Heart left ventricle (tissue), 13 donors: ENCODE data around the gene SPSB4.

Source experiments
- CTCF ChIP-seq, 12 donors: fragments of 200-600 bp; sonication (generic) in 4 of 12; IDR thresholded peaks; one replicate each; pipeline versions ENCODE4 v1.5.0 to v1.8.0; 2018 to 2022; ENCODE audit warnings: antibody characterized with exemption in 12 of 12, mild to moderate bottlenecking in 5 of 12
- POLR2A ChIP-seq, 2 donors: fragments of 450-650 bp; IDR thresholded peaks; one replicate each; pipeline ENCODE4 v1.6.1; 2017; ENCODE audit warnings: antibody characterized with exemption in 2 of 2, mild to moderate bottlenecking in 2 of 2, moderate library complexity in 2 of 2
- donor health status: ischemic (EF 13 %, LVEDD 7.1; RV severe dilation, severe dysfunction).
- donor health status: DM: no; HTN: yes; CAD: no.
- donor health status: DM: no; HTN: no; CAD: no.
- donor health status: ischemic (EF 25% LVEDD 6.9; RV normal size, moderate dysfunction).
- donor health status: ischemic (EF 25% LVEDD 5.7; RV mildly dilated, moderate dysfunction).
- donor health status: ischemic (EF 35%, LVEDD 5.7; RV mildly dilated, moderate dysfunction).
- donor health status: nonischemic (EF 11% LVEDD 7.7; RV severe dilation, severe dysfunction).
- donor health status: DM: yes; HTN: yes; CAD: no.
- donor health status: PGD.
- donor health status: ischemic (EF 29% LVEDD 5.4; RV normal size, mild dysfunction).
- donor health status: nonischemic (EF 23%, LVEDD 6.1; RV moderate dilation, normal function).

GRCh38 chr3:141059816-141060215 is 8.7 kb downstream of the SPSB4 start:
- TF ChIP-seq CTCF (IDR thresholded peaks at IDR 0.05): no peak
- no peak for TF ChIP-seq POLR2A (IDR thresholded peaks at IDR 0.05)
